GM12873 (cell line): ENCODE measurements around the gene PLCB4.

Source experiments
- CTCF ChIP-seq: IDR thresholded peaks from 2 replicates; pipeline ENCODE4 v1.5.1; 2012; ENCODE audit warnings: low read depth, mild to moderate bottlenecking, moderate library complexity, low read length, control low read depth; ENCODE audit not compliant: insufficient read depth; ENCODE audit errors: missing control alignments

Gene PLCB4

GRCh38 chr20:9402141-9402540 is 333.3 kb downstream of the PLCB4 start:
- no peak for TF ChIP-seq CTCF

GRCh38 chr20:9402546-9402945 is 333.7 kb downstream of the PLCB4 start:
- no peak for TF ChIP-seq CTCF

GRCh38 chr20:9403448-9403847 is 334.6 kb downstream of the PLCB4 start:
- no peak for TF ChIP-seq CTCF

- peak; percentile 79 for TF ChIP-seq CTCF
Observed at GRCh38 chr20:9407805-9408421, 339.0 kb downstream of the PLCB4 start.

GRCh38 chr20:9408422-9409300 is 339.8 kb downstream of the PLCB4 start:
- TF ChIP-seq CTCF, result no peak

GRCh38 chr20:9409352-9409751 is 340.5 kb downstream of the PLCB4 start:
- TF ChIP-seq CTCF, result no peak

- no peak for TF ChIP-seq CTCF
Observed at GRCh38 chr20:9409981-9410380, 341.1 kb downstream of the PLCB4 start.
